Stimulated activated CD8-positive, alpha-beta memory T cell treated with anti-CD3 and anti-CD28 coated beads, Interleukin-12 subunit alpha, Interleukin-12 subunit beta, amount 100 ng/mL, for 24 hours (primary cell): ENCODE results near the gene UPF3B.
"Not testable (repeated sequence)": the region's sequence is repeated elsewhere in the genome, so short reads cannot be mapped to it uniquely, and the experiment has no call there.

Experiments used
- DNase-seq: peaks from one replicate; pipeline ENCODE4 v3.0.0-alpha.2; 2020; ENCODE audit errors: extremely low read depth

The UPF3B gene

DNA sequence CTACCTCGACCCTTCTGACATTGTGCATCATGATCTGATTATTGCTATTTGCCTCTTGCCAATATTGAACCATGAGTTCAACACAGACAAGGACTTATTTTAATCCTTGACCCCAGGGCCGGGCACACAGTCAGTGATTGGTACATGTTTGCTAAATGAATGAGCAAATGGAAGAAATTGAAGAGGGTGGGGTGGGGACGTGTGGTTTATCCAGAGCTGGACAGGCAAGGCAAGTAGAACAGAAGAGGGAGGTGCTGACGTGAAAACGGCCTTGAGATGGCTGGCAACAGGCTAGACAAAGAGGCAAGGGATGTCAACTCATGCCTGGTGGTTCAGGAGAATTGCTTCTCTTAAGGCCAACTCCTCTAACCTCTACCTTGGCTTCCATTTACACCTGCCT, 28.5 kb downstream of the UPF3B start:
- not testable (repeated sequence) for DNase-seq

DNA sequence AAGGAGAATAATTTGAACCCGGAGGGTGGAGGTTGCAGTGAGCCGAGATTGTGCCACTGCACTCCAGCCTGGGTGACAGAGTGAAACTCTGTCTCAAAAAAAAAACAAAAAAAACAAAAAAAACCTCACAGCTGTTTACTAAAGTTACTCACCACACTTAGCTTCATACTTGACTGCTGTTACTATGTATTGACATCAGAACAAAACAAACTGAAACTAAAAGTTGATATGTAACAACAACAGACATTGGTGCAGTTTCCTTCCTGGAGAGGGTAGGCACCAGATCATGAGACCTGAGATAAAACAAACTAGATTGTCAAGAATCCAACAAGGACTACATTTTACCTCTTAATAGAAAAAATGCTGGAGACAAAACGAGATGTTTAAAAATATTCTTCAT, 31.1 kb downstream of the UPF3B start:
- DNase-seq, result not testable (repeated sequence)

DNA sequence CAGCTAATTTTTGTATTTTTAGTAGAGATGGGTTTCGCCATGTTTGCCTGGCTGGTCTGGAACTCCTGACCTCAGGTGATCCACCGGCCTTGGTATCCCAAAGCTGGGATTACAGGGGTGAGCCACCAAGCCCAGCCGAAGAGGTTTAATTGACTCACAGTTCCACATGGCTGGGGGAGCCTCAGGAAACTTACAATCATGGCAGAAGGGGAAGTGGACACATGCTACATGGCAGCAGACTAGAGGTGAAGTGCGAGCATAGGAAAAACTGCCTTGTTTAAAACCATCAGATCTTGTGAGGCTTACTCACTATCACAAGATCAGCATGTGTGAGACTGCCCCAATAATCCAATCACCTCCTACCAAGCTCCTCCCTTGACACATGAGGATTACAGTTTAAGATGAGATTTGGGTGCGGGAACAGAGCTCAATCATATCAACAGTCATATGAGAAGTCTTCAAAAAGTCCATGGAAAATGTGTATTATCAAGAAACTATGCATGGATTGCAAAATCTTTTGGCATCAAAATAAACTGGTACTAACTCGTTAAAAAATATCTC, 35.6 kb downstream of the UPF3B start:
- no peak for DNase-seq

DNA sequence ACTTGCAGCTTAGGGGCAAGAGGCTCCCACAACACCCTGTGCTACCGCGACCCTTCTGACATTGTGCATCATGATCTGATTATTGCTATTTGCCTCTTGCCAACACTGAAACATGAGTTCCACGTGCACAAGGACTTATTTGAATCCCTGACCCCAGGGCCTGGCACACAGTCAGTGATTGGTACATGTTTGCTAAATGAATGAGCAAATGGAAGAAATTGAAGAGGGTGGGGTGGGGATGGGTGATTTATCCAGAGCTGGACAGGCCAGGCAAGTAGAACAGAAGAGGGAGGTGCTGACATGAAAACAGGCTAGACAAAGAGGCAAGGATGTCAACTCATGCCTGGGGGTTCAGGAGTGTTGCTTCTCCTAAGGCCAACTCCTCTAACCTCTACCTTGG, 36.5 kb downstream of the UPF3B start:
- DNase-seq, result no peak

DNA sequence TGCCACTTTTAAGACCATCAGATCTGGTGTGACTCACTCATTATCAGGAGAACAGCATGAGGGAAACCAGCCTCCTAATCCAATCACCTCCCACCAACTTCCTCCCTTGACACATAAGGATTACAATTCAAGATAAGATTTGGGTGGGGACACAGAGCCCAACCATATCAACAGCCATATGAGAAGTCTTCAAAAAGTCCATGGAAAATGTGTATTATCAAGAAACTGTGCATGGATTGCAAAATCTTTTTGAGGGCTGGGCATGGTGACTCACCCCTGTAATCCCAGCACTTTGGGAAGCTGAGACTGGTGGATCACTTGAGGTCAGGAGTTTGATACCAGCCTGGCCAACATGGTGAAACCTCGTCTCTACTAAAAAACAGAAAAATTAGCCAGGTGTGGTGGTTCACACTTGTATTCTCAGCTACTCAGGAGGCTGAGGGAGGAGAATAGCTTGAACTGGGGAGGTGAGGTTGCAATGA, 43.5 kb downstream of the UPF3B start:
- no peak for DNase-seq

DNA sequence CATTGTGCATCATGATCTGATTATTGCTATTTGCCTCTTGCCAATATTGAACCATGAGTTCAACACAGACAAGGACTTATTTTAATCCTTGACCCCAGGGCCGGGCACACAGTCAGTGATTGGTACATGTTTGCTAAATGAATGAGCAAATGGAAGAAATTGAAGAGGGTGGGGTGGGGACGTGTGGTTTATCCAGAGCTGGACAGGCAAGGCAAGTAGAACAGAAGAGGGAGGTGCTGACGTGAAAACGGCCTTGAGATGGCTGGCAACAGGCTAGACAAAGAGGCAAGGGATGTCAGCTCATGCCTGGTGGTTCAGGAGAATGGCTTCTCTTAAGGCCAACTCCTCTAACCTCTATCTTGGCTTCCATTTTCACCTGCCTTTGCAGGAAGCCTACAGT, 44.3 kb downstream of the UPF3B start:
- DNase-seq, result not testable (repeated sequence)

DNA sequence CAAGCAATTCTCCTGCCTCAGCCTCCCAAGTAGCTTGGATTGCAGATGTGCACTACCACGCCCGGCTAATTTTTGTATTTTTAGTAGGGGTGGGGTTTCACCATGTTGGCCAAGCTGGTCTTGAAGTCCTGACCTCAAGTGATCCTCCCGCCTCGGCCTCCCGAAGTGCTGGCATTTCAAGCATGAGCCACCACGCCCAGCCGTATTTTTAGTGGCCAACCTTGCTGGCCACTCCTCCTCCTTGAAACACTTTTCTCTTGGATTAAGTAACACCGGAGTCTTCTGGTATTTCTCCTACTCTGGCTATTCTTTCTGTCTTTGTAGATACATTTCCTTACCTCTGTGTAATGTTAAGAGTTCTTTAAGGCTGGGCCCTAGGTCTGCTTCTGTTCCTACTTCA, 50.2 kb downstream of the UPF3B start:
- DNase-seq, result no peak

DNA sequence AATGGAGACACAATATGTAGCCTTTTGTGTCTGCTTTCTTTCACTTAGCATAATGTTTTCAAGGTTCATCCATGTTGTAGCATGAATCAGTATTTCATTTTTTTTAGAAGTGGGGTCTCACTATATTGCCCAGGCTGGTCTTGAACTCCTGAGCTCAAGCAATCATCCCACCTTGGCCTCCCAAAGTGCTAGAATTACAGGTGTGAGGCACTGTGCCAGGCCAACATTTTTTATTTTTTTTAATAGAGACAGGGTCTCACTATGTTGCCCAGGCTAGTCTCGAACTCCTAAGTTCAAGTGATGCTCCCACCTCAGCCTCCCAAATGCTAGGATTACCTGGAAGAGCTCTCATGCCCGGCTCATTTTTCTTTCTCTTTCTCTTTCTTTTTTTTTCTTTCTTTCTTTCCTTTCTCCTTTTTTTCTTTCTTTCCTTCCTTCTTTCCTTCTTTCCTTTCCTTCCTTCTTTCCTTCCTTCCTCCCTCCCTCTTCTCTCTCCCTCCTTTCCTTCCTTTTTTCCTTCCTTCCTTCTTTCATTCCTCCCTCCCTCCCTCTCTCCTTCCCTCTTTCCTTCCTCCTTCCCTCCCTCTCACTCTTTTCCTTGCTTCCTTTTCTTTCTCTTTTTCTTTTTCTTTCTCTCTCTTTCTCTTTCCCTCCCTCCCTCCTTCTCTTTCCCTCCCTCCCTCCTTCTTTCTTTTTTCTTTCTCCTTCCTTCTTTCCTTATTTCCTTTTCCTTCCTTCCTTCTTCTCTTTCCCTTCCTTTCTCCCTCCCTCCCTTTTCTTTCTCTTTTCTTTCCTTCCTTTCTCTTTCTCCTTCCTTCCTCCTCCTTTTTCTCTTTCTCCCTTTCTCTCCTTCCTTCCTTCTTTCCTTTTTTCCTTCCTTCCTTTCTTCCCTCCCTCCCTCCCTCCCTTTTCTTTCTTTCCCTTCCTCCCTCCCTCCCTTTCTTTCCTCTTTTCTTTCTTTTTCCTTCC, 51.2 kb downstream of the UPF3B start:
- no peak for DNase-seq

DNA sequence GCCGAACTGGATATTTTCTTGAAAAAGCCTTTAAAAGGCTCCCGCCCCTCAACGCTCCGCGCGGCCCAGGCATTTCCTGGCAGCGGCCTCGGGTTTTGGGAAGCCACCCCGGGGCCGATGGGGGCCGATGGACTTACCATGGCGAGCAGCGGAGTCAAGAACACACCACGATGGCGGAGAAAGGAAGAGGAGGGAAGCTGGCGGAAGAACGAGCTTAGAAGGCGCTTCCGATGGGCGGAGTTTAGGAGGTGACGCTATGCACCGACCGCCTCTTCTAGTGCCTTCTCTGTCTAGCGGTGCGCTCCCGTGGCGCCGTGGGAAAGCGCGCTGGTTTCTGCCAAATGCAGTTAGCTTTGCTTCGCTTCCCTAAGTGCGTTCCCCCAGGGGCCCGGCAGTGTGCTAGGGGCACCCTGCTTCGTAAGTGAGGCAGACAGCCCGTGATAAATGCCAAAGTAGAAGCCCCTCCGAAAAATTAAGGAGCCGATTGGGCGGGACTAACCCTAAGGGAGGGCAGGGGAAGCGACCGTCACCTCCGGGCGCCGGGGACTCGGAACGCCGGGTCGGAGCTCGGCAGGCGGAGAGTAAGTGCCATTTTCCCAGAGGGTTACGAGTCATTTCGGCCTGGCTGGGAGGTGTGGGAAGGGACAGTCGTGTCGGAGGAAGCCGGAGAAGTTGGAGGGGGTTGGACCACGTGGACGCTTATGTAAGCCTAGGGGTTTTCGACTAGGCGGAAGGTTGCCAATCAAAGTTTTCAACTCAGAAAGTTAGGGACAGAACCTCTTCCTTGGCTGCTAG, 61.1 kb downstream of the UPF3B start, which contains the start of gene RPL39:
Gene RPL39 (minus strand): TSS at position 194 of the 795 bp plus-strand sequence. CDS start 54 bp downstream, at position 140.
- peak; percentile 52 for DNase-seq

DNA sequence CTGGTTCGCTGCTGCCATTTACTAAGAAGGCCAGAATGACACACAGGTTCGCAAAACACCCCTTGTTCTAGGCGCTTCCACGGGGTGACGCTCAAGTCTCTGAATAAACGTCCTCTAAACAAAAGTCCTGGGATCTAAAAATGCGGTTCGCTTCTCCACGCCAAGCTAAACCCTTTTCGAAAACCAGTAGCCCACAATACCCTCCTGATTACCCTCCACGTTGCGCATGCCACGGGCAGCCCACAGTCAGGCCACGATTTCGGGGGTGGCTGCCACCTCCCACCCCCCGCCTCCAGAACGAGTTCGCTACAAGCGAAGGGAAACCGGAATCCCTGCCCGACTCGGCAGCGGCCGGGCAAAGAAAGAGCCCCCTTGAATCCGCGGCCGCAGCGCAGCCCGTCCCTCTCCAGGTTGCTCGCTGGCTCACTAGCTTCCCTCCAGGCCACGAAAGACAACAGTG, 61.8 kb downstream of the UPF3B start:
- DNase-seq, result peak; percentile 3

DNA sequence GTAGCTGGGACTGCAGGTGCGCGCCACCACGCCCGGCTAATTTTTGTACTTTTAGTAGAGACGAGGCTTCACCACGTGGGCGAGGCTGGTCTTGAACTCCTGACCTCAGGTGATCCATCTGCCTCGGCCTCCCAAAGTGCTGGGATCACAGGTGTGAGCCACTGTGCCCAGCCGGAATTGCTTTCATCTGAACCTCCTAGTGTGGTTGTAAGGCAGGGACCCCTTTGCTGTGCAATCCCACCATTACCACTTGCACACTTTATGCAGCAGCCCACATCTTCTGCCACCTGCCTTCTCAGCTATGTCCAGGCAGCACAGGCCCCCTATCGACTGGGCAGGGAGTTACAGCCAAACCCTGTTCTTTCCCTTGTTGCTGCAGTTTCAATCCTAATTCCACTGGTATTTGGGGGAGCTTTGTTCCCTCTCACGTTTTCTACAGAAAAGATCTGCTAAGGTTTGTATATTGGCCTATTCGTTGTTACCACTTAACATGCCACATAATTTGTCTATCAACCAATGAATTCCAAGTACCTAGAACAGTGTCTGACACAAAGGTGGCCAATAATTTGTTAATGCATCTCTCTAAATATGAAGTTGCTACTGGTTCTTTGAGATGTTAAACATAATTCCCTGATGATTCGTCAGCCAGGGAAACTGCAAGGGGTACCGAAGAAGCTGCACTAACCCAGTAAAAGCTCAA, 67.9 kb downstream of the UPF3B start:
- no peak for DNase-seq
